Measurements from ENCODE around the gene RASA1. TPM values are rescaled to one million over a fixed set of nuclear protein-coding genes. Genes with fewer than 3 reads are reported as not detected.

The RASA1 gene
- total RNA-seq, 4 donors from 2014 or later = 25.9 to 59.9 (median 46.3) TPM

DNA sequence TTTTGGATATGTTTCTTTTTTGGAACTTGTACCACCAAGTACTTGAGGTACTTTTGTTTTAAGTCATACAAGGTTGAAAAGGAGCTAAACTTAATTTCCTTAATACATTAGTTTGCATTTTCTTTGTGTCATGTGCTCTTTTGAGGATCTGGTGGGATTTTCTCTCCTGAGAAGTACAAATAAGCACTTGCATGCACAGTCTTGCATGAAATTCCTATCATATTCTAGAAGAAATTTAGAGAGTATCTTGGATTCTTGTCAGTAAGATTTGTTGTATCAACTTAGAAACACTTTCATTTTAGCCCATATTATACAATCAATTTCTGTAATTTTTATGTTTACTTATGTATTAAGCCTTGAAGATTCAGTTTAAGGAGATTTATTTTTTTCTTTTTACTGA, 80.2 kb downstream of the RASA1 start:
- Histone ChIP-seq H3K27ac (no peak overlapping the region), H3K4me3 (no peak overlapping the region), H3K27me3 (no peaks in the 10 kb centered on the region), H3K4me1 (no peaks in the 10 kb centered on the region), H3K36me3 (no peaks in the 10 kb centered on the region), H3K9me3 (no peaks in the 10 kb centered on the region)
- intact Hi-C loops (cut with DNase I; ENCODE audit: low total_unique reads) = no loop called here
- TF ChIP-seq CTCF (IDR thresholded peaks at IDR 0.05) (no peak), POLR2A (IDR thresholded peaks at IDR 0.05) (no peak)
- DNase-seq = no peak

DNA sequence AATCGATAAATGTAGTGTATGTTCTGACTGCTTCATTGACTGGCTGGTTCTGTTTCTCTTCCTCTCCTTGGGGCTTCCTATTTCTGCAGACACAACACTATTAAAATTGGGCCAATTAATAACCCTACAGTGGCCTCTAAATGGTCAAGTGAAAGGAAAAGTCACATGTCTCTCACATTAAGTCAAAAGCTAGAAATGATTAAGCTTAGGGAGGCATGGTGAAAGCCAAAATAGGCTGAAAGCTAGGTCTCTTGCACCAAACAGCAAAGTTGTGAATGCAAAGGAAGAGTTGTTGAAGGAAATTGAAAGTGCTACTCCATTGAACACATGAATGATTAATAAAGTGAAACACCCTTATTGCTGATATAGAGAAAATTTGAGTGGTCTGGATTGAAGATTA, 86.8 kb downstream of the RASA1 start:
- intact Hi-C loops (cut with DNase I; ENCODE audit: low total_unique reads) = no loop called here
- DNase-seq = no peak
- TF ChIP-seq CTCF (IDR thresholded peaks at IDR 0.05) (no peak), POLR2A (IDR thresholded peaks at IDR 0.05) (no peak)
- H3K27me3 ChIP-seq = no peaks in the 10 kb centered on the region
- no peak overlapping the region for H3K4me3 ChIP-seq
- no peaks in the 10 kb centered on the region for H3K4me1 ChIP-seq
- H3K9me3 ChIP-seq = no peaks in the 10 kb centered on the region
- H3K27ac ChIP-seq = no peak overlapping the region
- H3K36me3 ChIP-seq = no peaks in the 10 kb centered on the region

GRCh38 chr5:87359106-87359505, 91.4 kb downstream of the RASA1 start:
- Histone ChIP-seq H3K9me3 (no peaks in the 10 kb centered on the region), H3K27ac (no peak overlapping the region), H3K4me3 (no peak overlapping the region), H3K27me3 (no peaks in the 10 kb centered on the region), H3K36me3 (no peaks in the 10 kb centered on the region), H3K4me1 (no peaks in the 10 kb centered on the region)
- TF ChIP-seq CTCF (IDR thresholded peaks at IDR 0.05) (no peak), POLR2A (IDR thresholded peaks at IDR 0.05) (no peak)
- intact Hi-C loops (cut with DNase I; ENCODE audit: low total_unique reads) = no loop called here
- DNase-seq = no peak

- no peak for TF ChIP-seq POLR2A (IDR thresholded peaks at IDR 0.05)
- no peak for TF ChIP-seq CTCF (IDR thresholded peaks at IDR 0.05)
- Histone ChIP-seq H3K9me3 (no peaks in the 10 kb centered on the region), H3K36me3 (no peaks in the 10 kb centered on the region), H3K4me1 (no peaks in the 10 kb centered on the region), H3K27ac (no peak overlapping the region), H3K4me3 (no peak overlapping the region), H3K27me3 (no peaks in the 10 kb centered on the region)
- intact Hi-C loops (cut with DNase I; ENCODE audit: low total_unique reads) = no loop called here
- DNase-seq = no peak
Measured at GRCh38 chr5:87360132-87360531, 92.4 kb downstream of the RASA1 start.

DNA sequence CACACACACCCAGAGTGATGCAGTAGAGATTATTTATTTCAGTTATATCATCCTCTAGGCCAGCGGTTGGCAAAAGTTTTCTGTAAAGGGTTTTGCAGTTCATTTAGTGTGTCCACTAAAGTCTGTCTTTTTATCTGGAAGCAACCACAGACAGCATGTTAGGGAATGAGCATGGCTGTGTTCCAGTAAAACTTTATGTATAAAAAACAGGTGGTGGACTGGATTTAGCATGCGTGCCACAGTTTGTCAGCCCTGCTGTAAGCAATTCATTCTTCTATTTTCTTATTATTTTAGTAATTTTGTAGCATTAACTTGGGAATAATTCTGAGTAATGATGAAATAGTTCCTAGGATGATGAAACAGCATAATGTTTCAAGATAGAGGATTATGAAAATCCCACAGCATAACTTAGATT, 93.4 kb downstream of the RASA1 start:
- DNase-seq = peak; percentile 14 to 23
- intact Hi-C loops (cut with DNase I; ENCODE audit: low total_unique reads) = no loop called here
- no peak overlapping the region for H3K4me3 ChIP-seq
- H3K27ac ChIP-seq = no peak overlapping the region
- no peak for TF ChIP-seq POLR2A (IDR thresholded peaks at IDR 0.05)
- no peak for TF ChIP-seq CTCF (IDR thresholded peaks at IDR 0.05)
- H3K27me3 ChIP-seq = no peaks in the 10 kb centered on the region
- H3K4me1 ChIP-seq = no peaks in the 10 kb centered on the region
- no peaks in the 10 kb centered on the region for H3K36me3 ChIP-seq
- H3K9me3 ChIP-seq = no peaks in the 10 kb centered on the region
